ENCODE results near the gene TAF13.

The TAF13 gene

DNA sequence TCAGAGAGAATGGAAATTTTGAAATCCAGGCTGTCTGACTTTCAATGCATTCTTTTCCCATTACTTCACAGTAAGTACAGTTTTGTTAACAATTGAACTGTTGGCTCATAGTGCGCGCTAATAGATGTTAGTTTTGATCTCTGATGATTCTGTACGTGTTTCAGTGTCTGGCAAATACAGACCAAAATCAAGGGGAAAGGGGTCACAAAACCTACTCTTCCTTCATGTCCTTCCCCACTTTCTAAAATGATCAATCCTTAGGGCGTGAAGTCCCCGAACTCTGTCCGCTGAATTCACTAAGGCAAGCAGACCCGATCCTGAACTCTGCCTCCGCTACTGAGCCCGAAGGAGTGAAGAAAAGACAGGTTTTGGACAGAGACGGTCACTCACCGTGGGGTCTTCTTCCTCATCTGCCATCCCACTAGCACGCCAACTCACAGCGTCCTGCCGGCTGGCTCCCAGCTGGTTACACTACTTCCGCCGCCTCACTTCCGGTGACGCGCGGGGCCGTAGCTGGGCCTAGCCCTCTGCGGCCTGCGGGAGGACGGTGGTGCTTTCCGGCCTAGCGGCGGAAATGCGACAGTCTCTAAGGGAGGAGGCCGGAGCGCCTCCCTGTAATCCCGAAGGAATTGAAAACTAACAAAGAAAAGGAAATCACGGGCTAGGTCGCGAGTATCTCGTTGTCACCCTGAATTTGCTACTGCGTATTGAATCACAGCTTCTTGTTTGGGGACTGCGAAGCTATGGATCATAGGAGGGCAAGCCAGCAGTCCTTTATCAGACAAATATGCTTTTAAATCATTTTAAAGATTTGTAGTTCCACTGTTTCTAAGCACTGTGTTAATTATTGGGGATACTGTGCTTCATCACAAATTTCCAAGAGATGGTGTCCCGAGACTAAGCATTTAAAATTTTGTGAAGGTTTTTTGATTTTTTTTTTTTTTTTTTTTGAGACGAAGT is at the start of gene TAF13:
Gene TAF13 (minus strand): TSS at position 473 of the 960 bp plus-strand sequence. CDS start 56 bp downstream, at position 417.
- peak; percentile 95 for DNase-seq

DNA sequence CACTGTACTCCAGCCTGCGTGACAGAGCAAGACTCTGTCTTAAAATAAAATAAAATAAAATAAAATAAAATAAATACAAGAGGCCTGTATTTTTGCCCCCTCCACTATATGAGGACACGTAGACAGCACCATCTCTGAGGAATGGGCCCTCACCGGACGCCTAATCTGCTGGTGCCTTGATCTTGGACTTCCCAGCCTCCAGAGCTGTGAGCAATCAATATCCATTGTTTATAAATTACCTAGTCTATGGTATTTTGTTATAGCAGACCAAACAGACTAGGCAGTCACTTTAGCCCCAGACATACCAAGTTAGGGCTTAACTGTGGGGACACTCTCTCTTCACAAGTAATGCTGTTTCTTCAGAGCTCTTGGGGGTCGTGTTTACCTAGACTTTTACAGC is 44.6 kb upstream of the TAF13 start:
- no peak for DNase-seq

DNA sequence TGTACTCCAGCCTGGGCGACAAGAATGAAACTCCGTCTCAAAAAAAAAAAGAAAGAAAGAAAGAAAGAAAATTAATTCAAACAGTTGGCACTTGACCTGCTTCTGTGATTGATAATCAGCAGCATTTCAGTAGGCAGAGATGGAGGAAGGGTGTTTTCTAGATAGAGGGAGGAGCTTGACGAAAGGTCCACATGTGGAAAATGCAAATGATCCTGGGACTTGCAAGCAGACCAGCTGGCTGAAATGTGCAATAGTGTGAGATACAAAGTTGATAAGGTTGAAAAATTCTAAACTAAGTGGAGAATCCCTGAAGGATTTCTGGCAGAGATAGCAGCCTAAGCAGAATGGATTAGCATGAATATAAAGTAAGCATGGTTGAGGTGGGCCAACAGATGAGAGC is 42.3 kb upstream of the TAF13 start:
- no peak for DNase-seq

DNA sequence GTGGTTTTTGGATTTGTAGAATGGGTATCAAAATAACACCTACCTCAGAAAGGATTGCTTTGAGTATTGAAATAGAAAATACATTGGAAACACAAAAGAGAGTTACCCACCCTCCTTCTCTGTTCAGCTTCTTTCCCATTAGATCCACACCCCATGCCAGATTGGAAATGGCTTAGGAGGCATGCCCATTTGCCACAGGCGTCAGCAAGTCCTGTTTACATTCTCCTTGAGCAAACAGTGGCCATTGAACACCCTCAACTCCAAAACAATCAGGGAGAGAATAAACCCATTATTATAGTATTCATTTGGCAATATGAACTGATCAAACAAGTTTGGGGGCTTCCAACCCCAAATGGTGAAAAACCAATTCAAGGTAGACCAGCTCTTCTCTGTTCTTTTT is 40.5 kb upstream of the TAF13 start:
- no peak for DNase-seq

GRCh38 chr1:109115685-109116084 is 39.9 kb upstream of the TAF13 start:
- no peak for DNase-seq

- DNase-seq = no peak
These were observed 38.5 kb upstream of the TAF13 start for GRCh38 chr1:109114342-109114674.

DNA sequence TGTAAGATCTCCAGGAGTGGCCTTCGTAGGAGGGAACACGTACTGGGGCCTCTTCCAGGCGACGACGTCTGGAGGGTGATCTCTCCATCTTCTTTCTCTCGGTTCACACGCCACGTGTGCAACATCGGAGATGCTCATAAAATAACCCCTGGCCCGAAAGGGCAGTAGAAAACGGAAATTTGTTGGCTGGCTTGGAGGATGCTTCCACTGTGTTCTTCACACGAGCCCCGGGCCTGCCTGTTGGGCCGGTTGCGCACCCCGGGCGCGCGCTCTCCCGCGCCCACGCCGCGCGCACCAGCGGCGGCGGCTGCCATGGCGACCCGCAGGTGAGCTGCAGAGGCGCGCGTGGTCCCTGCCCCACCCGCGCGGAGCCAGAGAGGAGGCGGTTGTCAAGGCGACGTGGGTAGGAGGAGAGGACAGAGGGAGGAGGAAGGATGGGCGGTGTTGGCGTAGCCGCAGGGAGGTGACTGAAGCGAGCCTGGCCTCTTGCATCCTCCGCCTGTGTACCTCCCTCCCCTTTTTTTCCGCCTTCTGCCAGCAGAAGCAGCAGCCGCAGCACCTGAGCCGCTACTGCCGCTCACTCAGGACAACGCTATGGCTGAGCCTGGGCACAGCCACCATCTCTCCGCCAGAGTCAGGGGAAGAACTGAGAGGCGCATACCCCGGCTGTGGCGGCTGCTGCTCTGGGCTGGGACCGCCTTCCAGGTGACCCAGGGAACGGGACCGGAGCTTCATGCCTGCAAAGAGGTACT is 38.0 kb upstream of the TAF13 start, which contains the start of gene ELAPOR1:
Gene ELAPOR1 (plus strand): TSS at position 526 of the 752 bp plus-strand sequence. CDS start 69 bp downstream, at position 595.
- no peak for DNase-seq

GRCh38 chr1:109112652-109113285 is 37.0 kb upstream of the TAF13 start:
- peak; percentile 90 for DNase-seq

- DNase-seq = peak; percentile 84
These were observed 36.4 kb upstream of the TAF13 start for GRCh38 chr1:109112056-109112651.

DNA sequence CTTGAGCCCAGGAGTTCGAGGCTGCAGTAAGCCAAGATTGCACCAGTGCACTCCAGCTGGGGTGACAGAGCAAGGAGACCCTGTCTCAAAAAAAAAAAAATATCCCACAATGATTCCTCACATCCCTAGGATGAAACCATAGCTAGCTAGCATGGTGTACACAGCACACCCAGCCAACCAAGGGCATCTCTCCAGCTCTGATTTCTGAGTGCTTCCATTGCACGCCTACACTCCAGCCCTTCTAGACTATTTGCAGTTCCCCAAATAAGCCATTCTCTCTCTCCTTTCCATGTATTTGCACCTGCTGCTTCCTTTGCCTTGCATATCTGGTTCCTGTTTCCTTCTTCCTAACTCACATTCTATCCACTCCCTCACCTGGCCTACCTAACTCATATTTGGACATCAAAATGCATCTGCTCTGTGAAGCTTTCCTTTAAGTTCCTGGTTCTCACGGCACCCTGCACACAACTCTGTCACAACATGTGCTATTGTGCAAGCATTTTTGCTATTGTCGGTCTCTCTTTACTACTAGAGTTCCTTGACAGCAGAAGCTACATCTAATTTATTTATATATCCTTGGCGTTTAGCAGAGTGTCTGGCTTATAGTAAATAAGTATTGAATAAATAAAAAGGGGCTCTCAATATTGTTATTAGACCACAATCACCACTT is 35.7 kb upstream of the TAF13 start:
- DNase-seq = no peak

DNA sequence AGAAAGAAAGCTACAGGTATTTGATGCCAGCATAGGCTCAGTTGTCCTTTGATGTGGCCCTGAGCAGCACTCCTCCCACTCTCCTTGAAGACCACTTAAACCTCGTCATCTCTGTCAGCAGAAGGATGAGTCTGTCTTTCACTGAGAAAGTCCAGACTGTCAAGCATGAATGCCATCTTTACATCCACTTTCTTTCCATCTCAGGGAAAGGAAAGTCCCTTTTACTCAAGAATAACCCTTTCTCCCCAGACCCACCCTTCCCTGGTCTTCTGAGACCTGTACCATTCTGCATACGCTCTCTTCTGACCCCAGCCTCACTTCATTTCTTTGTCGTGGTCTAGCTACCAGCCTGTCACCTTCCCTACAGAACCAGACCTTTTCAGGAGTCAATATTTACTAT is 34.1 kb upstream of the TAF13 start:
- DNase-seq = no peak

- DNase-seq = no peak
These were observed 32.0 kb upstream of the TAF13 start for GRCh38 chr1:109107785-109108184.

DNA sequence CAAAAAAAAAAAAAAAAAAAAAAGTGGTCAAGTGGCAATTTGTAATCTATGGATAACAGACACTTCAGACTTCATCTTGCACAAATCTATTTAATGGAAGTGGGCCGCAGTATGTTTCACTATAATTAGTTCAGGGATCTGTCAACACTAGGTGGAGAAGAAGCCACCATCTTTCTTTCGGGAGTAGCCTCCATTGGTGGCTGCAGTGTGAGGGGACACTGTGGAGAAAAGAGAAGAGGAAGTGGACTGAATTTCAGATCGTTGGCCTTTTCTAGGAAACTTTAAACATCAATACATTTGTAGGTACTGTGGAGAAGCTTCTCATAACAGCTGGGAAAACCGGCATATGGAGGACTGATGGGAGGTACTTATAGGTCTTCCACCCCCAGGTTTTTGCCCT is 30.1 kb upstream of the TAF13 start:
- DNase-seq = peak; percentile 38

DNA sequence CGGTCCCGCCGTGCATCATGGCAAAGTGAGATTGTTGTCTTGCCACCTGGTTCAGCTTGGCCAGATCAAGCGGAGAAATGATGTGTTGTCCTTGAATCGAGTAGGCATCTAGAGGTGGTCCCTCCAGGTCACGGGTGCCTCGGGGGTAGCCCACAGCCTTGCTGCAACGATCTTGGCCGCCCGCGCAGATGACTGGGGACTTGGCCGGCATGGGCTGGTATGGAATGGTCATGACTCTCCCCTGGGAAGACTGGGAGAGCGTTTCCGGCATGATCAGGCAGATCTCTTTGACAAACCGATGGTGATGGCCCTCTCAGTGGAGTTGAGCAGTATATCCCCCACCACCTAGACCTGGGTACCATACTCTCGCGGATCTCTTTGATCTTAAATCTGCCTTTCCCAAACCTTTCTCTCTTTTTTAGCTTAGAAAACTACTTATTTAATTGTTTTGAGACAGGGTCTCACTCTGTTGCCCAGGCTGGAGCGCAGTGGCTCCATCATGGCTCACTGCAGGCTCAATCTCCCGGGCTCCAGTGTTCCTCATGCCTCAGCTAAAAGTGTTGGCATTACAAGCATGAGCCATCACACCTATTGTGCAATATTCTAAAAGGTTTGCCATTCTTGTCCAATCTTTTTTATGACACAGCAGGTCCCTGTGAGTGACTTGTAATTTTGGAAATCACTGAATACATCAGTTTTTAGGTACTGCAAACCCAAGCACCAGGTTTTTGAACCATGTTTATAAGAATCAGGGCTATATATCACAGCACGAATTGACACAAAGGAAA is 28.8 kb upstream of the TAF13 start:
- DNase-seq = no peak

- DNase-seq = peak; percentile 98
These were observed 24.4 kb upstream of the TAF13 start for GRCh38 chr1:109099938-109100773.

GRCh38 chr1:109096120-109096519 is 20.3 kb upstream of the TAF13 start:
- DNase-seq = no peak

GRCh38 chr1:109095631-109096030 is 19.8 kb upstream of the TAF13 start:
- DNase-seq = no peak

GRCh38 chr1:109094871-109095270 is 19.1 kb upstream of the TAF13 start:
- DNase-seq = no peak

GRCh38 chr1:109094377-109094803 is 18.6 kb upstream of the TAF13 start:
- no peak for DNase-seq

GRCh38 chr1:109091839-109092193 is 16.0 kb upstream of the TAF13 start:
- no peak for DNase-seq

Measured in OCI-M1 (cell line).